RPMI7951 (cell line): ENCODE results near the gene PITPNB. TPM values are rescaled to one million over a fixed set of nuclear protein-coding genes. Genes with fewer than 3 reads are reported as not detected.
A peak's percentile ranks its signal among the peaks of the same experiment; 100 is the strongest.

Source experiments
- DNase-seq: peaks from one replicate; pipeline ENCODE4 v3.0.0-alpha.2; 2012; ENCODE audit warnings: low read depth
- total RNA-seq: library from RNA; depleted of rRNA; stranded (reverse); fragments of >200 nt; shearing (Covaris generic); gene quantifications from 2 replicates; pipeline ENCODE4 v1.2.3, GENCODE V29; 2014

PITPNB gene
- total RNA-seq, 1 experiment from 2014 or later = 16.1 TPM

GRCh38 chr22:27834364-27835185 is 84.5 kb downstream of the PITPNB start:
- no peak for DNase-seq

DNA sequence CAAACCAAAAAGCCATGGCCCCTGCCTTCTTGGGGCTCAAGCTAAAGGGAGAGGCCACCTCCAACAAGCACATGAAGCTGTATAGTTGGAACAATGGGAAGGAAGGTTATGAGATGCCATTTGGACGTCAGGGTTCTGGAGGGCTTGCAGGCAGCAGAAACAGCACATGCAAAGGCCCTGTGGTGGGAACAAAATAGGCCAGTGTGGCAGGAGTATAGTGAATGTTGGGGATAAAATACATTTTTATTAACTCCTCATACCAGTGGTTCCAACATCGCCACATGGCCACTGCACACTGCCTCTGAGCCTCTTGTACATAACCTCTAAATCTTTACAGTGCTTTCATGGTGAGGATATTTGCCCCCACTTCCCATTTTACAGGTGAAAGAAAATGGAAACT is 85.3 kb downstream of the PITPNB start:
- no peak for DNase-seq

GRCh38 chr22:27832606-27833005 is 86.5 kb downstream of the PITPNB start:
- DNase-seq = no peak

DNA sequence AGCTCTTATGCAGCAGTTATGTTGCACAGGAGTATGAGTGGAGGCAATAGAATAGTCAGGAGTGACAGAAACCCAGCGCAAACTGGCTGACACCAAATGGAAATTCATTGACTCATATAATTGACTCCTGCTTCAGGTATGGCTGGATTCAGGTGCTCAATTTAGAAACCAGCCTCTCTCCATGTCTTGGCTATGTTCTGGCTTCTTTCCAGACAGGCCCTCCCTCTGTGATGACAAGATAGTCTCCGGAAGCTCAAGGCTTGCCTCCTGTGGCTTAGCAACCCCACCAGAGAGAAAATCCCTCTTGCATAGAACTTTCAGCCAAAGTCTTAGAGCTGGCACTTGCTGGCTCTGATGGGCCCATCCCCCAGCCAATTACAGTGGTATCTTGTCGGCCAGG is 89.4 kb downstream of the PITPNB start:
- no peak for DNase-seq

DNA sequence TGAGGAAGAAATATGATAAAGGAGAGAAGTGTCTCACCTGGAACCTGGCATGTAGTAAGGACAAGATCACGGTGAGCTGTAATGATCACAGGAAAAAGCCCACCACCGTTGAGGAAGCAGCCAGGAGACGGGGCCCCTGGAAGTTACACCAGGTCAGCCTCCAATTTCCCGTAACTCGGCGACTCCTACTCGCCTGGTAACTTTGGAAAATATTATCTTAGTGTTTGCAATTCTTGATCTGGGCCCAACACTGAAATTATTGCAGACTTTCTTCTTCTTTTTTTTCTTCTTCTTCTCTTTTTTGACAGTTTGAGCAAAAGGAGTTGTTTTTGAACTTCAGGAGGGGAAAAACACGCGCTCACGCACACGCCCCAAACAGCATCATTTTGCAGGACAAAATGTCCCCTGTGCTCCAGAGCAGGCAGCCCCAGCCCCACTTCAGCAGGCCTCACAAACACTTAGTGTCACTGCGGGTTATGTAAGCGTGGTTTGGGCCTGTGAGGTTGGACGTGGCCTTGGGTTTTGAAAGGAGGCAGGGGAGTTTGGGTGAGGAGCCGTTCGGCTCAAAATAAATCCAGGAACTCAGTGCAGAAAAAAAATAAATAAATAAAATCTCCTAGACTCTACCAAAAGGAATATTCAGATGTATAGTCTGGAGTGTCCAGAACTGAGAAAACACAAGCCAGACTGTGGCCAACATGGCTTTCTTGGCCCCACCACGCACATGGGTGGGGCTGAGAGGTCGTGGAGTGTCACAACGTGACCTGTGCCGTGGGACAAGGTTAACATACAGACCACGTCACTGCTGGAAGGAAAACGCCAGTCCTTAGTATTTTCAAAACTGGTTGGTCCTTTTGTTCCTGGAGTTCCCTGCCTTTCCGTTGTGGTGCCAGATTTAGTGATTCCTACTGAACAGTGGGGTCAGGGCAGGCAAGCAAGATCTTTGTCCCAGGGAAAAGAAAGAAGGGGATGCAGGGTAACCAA is 91.2 kb downstream of the PITPNB start:
- no peak for DNase-seq

DNA sequence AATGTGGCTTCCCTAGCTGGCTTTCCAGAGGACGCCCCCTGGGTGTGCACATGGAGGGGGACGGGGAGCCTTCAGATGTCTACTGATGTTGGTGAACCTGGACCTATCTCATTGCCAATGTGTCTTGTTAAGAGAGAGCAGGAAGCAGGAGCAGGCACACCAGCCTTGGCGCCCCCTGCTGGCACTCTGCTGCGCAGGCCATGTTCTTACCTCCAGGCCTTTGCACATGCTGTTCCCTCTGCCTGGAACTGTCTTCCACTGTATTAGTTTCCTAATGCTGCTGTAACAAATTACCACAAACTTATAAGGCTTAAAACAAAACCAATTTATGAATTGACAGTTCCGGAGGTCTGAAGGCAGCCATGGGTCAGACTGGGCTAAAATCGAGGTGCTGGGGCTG is 93.9 kb downstream of the PITPNB start:
- no peak for DNase-seq

- no peak for DNase-seq
Measured at GRCh38 chr22:27823221-27823620, 95.8 kb downstream of the PITPNB start.

- no peak for DNase-seq
Measured at GRCh38 chr22:27820896-27821866, 97.9 kb downstream of the PITPNB start.

DNA sequence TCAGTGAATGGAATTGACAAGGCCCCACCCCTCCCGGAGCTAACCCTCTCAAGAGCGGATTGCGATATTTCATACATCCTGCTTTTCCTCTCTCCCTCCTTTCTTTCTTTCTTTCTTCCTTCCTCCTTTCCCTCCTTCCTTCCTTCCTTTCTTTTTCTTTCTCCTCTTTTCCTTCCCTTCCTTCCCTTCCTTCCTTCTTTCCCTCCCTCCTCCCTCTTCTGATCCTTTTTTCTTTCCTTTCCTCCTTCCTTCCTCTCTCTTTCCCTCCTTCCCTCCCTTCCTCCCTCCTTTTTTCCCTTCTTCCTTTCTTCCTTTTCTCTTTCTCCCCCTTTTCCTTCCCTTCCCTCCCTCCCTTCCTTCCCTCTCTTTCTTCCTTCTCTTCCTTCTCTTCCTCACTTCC is 102.5 kb downstream of the PITPNB start:
- no peak for DNase-seq

- no peak for DNase-seq
Measured at GRCh38 chr22:27815826-27816530, 103.1 kb downstream of the PITPNB start.

DNA sequence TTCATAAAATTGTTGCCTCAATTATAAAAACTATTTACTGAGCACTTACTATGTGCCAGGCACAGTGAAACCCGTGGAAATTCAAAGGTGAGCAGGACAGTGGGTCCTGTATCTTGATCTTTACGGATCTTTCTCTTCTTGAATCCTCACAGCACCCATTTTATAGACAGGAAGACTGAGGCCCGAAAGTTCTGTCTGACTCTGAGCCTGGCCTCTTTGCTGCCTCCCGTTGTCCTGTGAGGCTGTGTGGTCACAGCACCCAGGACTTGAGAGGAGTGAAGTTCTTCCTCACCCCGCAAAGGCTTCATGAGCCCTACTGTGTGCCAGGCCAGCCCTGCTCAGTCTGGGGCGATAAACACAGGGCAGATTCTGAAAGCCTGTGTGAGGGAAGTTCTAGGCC is 104.1 kb downstream of the PITPNB start:
- no peak for DNase-seq

DNA sequence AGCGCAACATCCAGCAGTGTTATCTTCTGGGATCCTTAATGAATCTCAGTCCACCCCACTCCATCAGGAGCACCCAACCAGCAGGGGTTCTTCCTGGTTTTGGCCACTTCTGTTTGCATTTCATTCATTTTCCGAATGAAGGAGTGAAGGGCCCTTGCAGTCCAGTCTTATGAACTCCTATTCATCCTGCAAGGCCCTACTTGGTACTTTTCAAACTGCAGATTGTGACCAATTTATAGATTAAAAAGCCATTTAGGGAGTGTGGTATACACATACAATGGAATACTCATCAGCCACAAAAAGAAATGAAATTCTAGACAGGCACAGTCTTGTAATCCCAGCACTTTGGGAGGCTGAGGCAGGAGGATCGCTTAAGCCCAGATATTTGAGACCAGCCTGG is 107.3 kb downstream of the PITPNB start:
- DNase-seq = no peak

- no peak for DNase-seq
Measured at GRCh38 chr22:27810609-27811151, 108.4 kb downstream of the PITPNB start.

- DNase-seq = no peak
Measured at GRCh38 chr22:27809700-27810608, 109.1 kb downstream of the PITPNB start.

DNA sequence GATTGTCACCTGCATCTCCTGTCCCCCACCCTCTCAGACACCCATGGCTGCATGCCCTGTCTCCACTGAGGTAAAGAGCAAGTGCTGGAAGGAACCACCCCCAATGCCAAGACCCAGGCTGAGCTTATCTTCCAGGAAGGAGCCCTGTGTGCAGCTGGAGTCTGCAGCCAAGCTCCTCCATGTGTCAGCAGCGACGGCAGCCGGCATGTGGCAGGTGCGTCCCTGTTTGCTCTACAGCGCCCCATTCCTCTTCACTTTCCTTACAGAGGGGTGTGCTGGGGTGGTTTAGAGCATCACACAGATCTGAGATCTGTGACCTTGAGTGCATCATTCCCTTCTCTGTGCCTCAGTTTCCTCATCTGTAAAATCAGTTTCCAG is 109.8 kb downstream of the PITPNB start:
- DNase-seq = no peak

- no peak for DNase-seq
Measured at GRCh38 chr22:27808451-27809225, 110.4 kb downstream of the PITPNB start.

GRCh38 chr22:27805841-27806240 is 113.2 kb downstream of the PITPNB start:
- no peak for DNase-seq

- DNase-seq = peak; percentile 48
Measured at GRCh38 chr22:27804470-27805297, 114.4 kb downstream of the PITPNB start.
